A673 (cell line): ENCODE measurements around the gene RGS6.

Source experiments
- CTCF ChIP-seq: fragments of 300-800, 200-600 bp; sonication (generic); conservative IDR thresholded peaks from 2 replicates; pipeline ENCODE4 v1.5.1; 2017; ENCODE audit warnings: low read depth, mild to moderate bottlenecking, antibody characterized with exemption, low read length, moderate library complexity, mixed read lengths
- EZH2 ChIP-seq: fragments of 200-600 bp; sonication (generic); IDR thresholded peaks from 2 replicates; pipeline ENCODE4 v1.6.1; 2017; ENCODE audit warnings: borderline replicate concordance, low read depth, mild to moderate bottlenecking, mixed read lengths, antibody characterized with exemption, low read length; ENCODE audit not compliant: poor library complexity, severe bottlenecking

DNA sequence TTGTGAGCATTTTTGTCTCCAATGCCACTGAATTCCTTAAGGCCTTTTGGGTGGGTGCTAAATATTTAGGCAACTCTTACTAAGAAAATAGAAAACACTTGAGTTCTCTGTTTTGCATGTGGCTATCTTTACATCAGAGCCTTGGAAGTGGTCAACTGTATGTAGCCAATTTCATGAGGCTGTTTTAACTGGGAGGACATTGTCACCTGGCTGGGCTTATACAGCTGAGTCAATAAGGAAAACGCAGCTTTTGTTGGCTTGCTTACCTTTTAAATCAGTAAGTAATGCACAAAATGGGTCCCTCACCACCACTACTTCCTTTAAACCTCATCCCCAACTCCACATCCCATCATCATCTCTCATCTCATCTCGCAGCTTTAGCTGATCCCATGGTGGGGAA, 194.3 kb downstream of the RGS6 start:
- no peak for TF ChIP-seq CTCF
- no peak for TF ChIP-seq EZH2
